ENCODE measurements around the gene ZBTB8B.

DNA sequence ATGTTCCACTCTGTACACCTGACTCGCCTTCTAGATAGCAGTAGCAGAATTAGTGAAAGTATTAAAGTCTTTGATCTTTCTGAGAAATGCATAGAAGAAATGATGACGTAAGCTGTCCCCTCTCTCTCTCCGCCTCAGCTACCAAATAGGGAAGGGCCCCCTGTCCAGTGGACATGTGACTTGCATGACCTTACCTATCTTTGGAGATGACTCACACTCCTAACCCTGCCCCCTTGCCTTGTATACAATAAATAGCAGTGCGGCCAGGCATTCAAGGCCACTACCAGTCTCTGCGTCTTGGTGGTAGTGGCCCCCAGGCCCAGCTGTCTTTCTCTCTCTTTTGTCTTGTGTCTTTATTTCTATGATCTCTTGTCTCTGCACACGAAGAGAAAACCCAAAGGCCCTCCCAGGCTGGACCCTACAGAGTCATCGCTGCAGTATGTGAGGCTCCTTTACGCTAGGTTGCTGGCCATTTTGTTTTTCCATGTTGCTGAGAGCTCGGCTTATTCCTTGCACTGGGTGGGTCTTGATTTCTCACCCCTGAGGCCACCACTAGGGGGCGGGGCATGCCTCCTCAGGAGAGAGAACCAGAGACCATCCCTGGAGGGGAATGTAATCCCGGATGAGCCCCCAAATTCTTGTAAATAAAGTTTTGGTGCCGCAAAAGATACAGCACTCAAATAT is 16.0 kb upstream of the ZBTB8B start:
- TF ChIP-seq, protein P1, sequence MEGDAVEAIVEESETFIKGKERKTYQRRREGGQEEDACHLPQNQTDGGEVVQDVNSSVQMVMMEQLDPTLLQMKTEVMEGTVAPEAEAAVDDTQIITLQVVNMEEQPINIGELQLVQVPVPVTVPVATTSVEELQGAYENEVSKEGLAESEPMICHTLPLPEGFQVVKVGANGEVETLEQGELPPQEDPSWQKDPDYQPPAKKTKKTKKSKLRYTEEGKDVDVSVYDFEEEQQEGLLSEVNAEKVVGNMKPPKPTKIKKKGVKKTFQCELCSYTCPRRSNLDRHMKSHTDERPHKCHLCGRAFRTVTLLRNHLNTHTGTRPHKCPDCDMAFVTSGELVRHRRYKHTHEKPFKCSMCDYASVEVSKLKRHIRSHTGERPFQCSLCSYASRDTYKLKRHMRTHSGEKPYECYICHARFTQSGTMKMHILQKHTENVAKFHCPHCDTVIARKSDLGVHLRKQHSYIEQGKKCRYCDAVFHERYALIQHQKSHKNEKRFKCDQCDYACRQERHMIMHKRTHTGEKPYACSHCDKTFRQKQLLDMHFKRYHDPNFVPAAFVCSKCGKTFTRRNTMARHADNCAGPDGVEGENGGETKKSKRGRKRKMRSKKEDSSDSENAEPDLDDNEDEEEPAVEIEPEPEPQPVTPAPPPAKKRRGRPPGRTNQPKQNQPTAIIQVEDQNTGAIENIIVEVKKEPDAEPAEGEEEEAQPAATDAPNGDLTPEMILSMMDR (conservative IDR thresholded peaks at IDR 0.05; ENCODE audit: low read length) = peak; percentile 57
- no peak for TF ChIP-seq EZH2phosphoT487 (IDR thresholded peaks at IDR 0.05; ENCODE audit: borderline replicate concordance, low read depth, low read length)

All from OCI-LY7 (cell line).